ENCODE data around the gene IGSF21.

DNA sequence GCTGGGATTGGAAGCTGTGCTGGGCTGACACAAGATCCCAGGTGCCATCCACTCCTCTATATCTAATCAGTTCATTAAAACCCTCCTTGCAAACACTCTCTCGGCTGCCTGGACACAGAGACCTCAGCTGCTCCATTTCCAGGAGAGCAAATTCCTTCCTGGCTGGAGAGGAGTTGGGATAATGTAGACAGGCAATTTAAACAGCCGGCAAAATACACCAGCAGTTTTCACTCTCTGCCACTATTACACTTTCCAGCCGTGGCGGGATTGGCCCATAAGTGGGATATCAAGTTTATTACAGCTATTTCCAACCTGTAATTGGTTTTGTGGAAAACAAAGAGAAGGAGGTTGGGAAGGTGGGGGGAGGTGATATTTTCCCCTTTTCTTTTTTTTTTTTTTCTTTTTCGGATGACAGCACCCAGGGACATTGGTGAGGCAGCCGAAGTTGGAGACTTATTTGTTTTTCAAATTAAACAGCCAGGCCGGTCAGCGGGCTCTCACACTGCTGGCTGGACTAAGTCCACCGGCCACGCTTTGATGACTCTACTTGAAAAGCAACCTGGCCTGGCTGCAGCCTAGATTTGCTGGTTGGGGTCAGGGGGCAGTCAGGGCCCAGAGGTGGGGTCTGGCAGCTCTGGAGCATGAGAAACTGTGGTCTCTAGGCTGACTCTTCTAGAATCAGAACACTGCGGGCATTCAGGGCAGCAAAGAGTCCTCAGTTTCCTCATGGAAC lies 177.4 kb downstream of the IGSF21 start:
- TF ChIP-seq POLR2AphosphoS5 (IDR thresholded peaks at IDR 0.05; ENCODE audit: insufficient read depth, low read depth, low read length) (no peak), POLR2A (IDR thresholded peaks at IDR 0.05; ENCODE audit: low read depth, low read length) (no peak), JUN (IDR thresholded peaks at IDR 0.05; ENCODE audit: borderline replicate concordance, insufficient read depth, insufficient read length, low read depth) (no peak), EZH2 (IDR thresholded peaks at IDR 0.05; ENCODE audit: borderline replicate concordance, low read depth, low read length, severe bottlenecking) (no peak)
- TF ChIP-seq, protein P1, sequence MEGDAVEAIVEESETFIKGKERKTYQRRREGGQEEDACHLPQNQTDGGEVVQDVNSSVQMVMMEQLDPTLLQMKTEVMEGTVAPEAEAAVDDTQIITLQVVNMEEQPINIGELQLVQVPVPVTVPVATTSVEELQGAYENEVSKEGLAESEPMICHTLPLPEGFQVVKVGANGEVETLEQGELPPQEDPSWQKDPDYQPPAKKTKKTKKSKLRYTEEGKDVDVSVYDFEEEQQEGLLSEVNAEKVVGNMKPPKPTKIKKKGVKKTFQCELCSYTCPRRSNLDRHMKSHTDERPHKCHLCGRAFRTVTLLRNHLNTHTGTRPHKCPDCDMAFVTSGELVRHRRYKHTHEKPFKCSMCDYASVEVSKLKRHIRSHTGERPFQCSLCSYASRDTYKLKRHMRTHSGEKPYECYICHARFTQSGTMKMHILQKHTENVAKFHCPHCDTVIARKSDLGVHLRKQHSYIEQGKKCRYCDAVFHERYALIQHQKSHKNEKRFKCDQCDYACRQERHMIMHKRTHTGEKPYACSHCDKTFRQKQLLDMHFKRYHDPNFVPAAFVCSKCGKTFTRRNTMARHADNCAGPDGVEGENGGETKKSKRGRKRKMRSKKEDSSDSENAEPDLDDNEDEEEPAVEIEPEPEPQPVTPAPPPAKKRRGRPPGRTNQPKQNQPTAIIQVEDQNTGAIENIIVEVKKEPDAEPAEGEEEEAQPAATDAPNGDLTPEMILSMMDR (IDR thresholded peaks at IDR 0.05; ENCODE audit: extremely low read depth in 1 of 2, insufficient read depth in 1 of 2, low read depth in 1 of 2, low read length in 2 of 2), result no peak
- TF ChIP-seq, protein P2, sequence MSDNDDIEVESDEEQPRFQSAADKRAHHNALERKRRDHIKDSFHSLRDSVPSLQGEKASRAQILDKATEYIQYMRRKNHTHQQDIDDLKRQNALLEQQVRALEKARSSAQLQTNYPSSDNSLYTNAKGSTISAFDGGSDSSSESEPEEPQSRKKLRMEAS (IDR thresholded peaks at IDR 0.05; ENCODE audit: insufficient read depth, insufficient read length), result no peak
